H1 (cell line): ENCODE measurements around the gene DCDC2C. TPM values are rescaled to one million over a fixed set of nuclear protein-coding genes. Genes with fewer than 3 reads are reported as not detected.

Experiments
- CTCF ChIA-PET: fragments of 300-600 bp; sonication (Branson Sonifier 250); formaldehyde crosslinking; loops from one replicate; lab custom pipeline; 2021; ENCODE audit not compliant: partially characterized antibody; lab: Charles Lee
- POLR2A ChIA-PET: fragments of 300-600 bp; sonication (Branson Sonifier 250); formaldehyde crosslinking; loops from one replicate; lab custom pipeline; 2021; ENCODE audit warnings: inconsistent platforms; ENCODE audit not compliant: partially characterized antibody; lab: Charles Lee
- DNase-seq, 2 experiments: peaks; one replicate each; pipeline versions ENCODE4 v3.0.0 to v3.0.0-alpha.2; 2010 to 2022; ENCODE audit warnings: low spot score in 2 of 2, low read depth in 1 of 2, mixed read lengths in 1 of 2
- FAIRE-seq: peaks from 2 replicates; lab custom pipeline; 2011; peaks lifted over from hg19 to GRCh38; lab: Jason Lieb, UNC
- H2AFZ ChIP-seq: 2 replicates; pipeline ENCODE4 v1.8.1; 2012; ENCODE audit warnings: low read length, inconsistent platforms
- H2AK5ac ChIP-seq: 2 replicates; pipeline ENCODE4 v1.6.1; 2013; ENCODE audit warnings: low read depth, low read length
- H2BK120ac ChIP-seq: replicated peaks from 2 replicates; pipeline ENCODE3; 2013; ENCODE audit warnings: low read depth, low read length, inconsistent platforms
- H2BK12ac ChIP-seq: 2 replicates; pipeline ENCODE4 v1.6.1; 2013; ENCODE audit warnings: low read depth, low read length
- H2BK15ac ChIP-seq: 2 replicates; pipeline ENCODE4 v1.6.1; 2013; ENCODE audit warnings: low read length
- H2BK20ac ChIP-seq: 2 replicates; pipeline ENCODE4 v1.6.1; 2013; ENCODE audit warnings: low read length
- H2BK5ac ChIP-seq: 2 replicates; pipeline ENCODE4 v1.6.1; 2013; ENCODE audit warnings: low read depth, low read length
- H3K14ac ChIP-seq: 2 replicates; pipeline ENCODE4 v1.6.1; 2013; ENCODE audit warnings: inconsistent platforms; ENCODE audit not compliant: insufficient read length
- H3K18ac ChIP-seq: 2 replicates; pipeline ENCODE4 v1.6.1; 2013; ENCODE audit warnings: low read length; ENCODE audit errors: extremely low read depth
- H3K23ac ChIP-seq: 2 replicates; pipeline ENCODE4 v1.6.1; 2013; ENCODE audit warnings: inconsistent platforms; ENCODE audit not compliant: insufficient read length
- H3K23me2 ChIP-seq: 2 replicates; pipeline ENCODE4 v1.6.1; 2013; ENCODE audit warnings: low read depth, low read length
- H3K27ac ChIP-seq: 2 replicates; pipeline ENCODE4 v1.6.1; 2011; ENCODE audit warnings: low read depth, low read length, inconsistent platforms
- H3K27me3 ChIP-seq, 4 experiments: replicated peaks in 1 of 4; 1 replicate in 1 of 4; 2 replicates in 3 of 4; pipeline versions ENCODE4 v1.6.1 to v1.8.1; 2011 to 2013; ENCODE audit warnings: low read length in 3 of 4, mild to moderate bottlenecking in 3 of 4, inconsistent platforms in 2 of 4, mixed read lengths in 2 of 4, moderate library complexity in 1 of 4; ENCODE audit not compliant: control insufficient read depth in 3 of 4, insufficient read depth in 3 of 4; ENCODE audit errors: extremely low read depth in 1 of 4
- H3K36me3 ChIP-seq, 4 experiments: 2 replicates each; pipeline versions ENCODE4 v1.6.1 to v1.8.1; 2011 to 2013; ENCODE audit warnings: mild to moderate bottlenecking in 4 of 4, low read length in 3 of 4, moderate library complexity in 2 of 4, control low read depth in 1 of 4, inconsistent platforms in 1 of 4; ENCODE audit not compliant: insufficient read depth in 4 of 4, control insufficient read depth in 2 of 4
- H3K4ac ChIP-seq: replicated peaks from 2 replicates; pipeline ENCODE3; 2013; ENCODE audit warnings: low read length, low read depth, mixed read lengths, inconsistent platforms; ENCODE audit not compliant: insufficient read length
- H3K4me1 ChIP-seq, 4 experiments: replicated peaks in 1 of 4; 1 replicate in 1 of 4; 2 replicates in 3 of 4; pipeline versions ENCODE4 v1.6.1 to v1.8.1; 2011 to 2013; ENCODE audit warnings: low read length in 3 of 4, inconsistent platforms in 2 of 4, mixed read lengths in 1 of 4; ENCODE audit not compliant: insufficient read depth in 4 of 4, control insufficient read depth in 3 of 4
- H3K4me2 ChIP-seq, 2 experiments: 2 replicates each; pipeline versions ENCODE4 v1.6.1 to v1.8.1; 2011 to 2013; ENCODE audit warnings: low read depth in 2 of 2, low read length in 2 of 2, control low read depth in 1 of 2, inconsistent platforms in 1 of 2, mild to moderate bottlenecking in 1 of 2; ENCODE audit not compliant: insufficient read depth in 1 of 2
- H3K4me3 ChIP-seq, 4 experiments: fragments of 200-600, 300-600 bp in 1 of 4; sonication (generic), shearing (Covaris generic), sonication (Bioruptor Twin) in 1 of 4; 2 replicates each; pipeline versions ENCODE4 v1.5.1 to v1.8.1; 2011 to 2016; ENCODE audit warnings: low read length in 4 of 4, low read depth in 3 of 4, control low read depth in 2 of 4, inconsistent platforms in 2 of 4, mild to moderate bottlenecking in 2 of 4, mixed read lengths in 1 of 4, moderate library complexity in 1 of 4; ENCODE audit not compliant: insufficient read depth in 2 of 4; ENCODE audit errors: extremely low read depth in 1 of 4
- H3K56ac ChIP-seq: replicated peaks from 2 replicates; pipeline ENCODE3; 2013; ENCODE audit warnings: low read depth, mild to moderate bottlenecking, mixed read lengths, low read length, inconsistent platforms; ENCODE audit not compliant: insufficient read length
- H3K79me1 ChIP-seq: 2 replicates; pipeline ENCODE4 v1.6.1; 2013; ENCODE audit warnings: low read depth, low read length, control low read depth
- H3K79me2 ChIP-seq, 2 experiments: 2 replicates each; pipeline versions ENCODE4 v1.6.1 to v1.8.1; 2012 to 2013; ENCODE audit warnings: low read length in 2 of 2, mild to moderate bottlenecking in 2 of 2, inconsistent platforms in 1 of 2; ENCODE audit not compliant: insufficient read depth in 2 of 2, control insufficient read depth in 1 of 2
- H3K9ac ChIP-seq, 4 experiments: replicated peaks in 1 of 4; 1 replicate in 1 of 4; 2 replicates in 3 of 4; pipeline versions ENCODE4 v1.6.1 to v1.8.1; 2011 to 2013; ENCODE audit warnings: low read depth in 3 of 4, low read length in 3 of 4, control low read depth in 2 of 4, mild to moderate bottlenecking in 2 of 4, moderate library complexity in 2 of 4, inconsistent platforms in 1 of 4; ENCODE audit errors: extremely low read depth in 1 of 4
- H3K9me3 ChIP-seq, 2 experiments: 2 replicates each; pipeline versions ENCODE4 v1.6.1 to v1.8.1; 2012 to 2013; ENCODE audit warnings: mild to moderate bottlenecking in 2 of 2, moderate library complexity in 2 of 2, control low read depth in 1 of 2, inconsistent platforms in 1 of 2, low read depth in 1 of 2, low read length in 1 of 2, mixed read lengths in 1 of 2; ENCODE audit not compliant: insufficient read depth in 2 of 2
- H4K20me1 ChIP-seq, 2 experiments: replicated peaks in 1 of 2; 2 replicates each; pipeline versions ENCODE3 to v1.8.1; 2011 to 2013; ENCODE audit warnings: inconsistent platforms in 2 of 2, low read length in 2 of 2, mild to moderate bottlenecking in 1 of 2; ENCODE audit not compliant: insufficient read depth in 2 of 2, control insufficient read depth in 1 of 2
- H4K5ac ChIP-seq: 2 replicates; pipeline ENCODE4 v1.6.1; 2013; ENCODE audit warnings: low read length, low read depth, mixed read lengths, inconsistent platforms; ENCODE audit not compliant: insufficient read length
- H4K8ac ChIP-seq: 2 replicates; pipeline ENCODE4 v1.8.0; 2013; ENCODE audit warnings: mild to moderate bottlenecking, moderate library complexity, low read length, inconsistent platforms; ENCODE audit not compliant: insufficient read depth; ENCODE audit errors: extremely low read depth
- H4K91ac ChIP-seq: replicated peaks from 2 replicates; pipeline ENCODE3; 2013; ENCODE audit warnings: low read length, mixed read lengths, inconsistent platforms; ENCODE audit not compliant: insufficient read length
- ASH2L ChIP-seq: fragments of 200-600, 300-600 bp; sonication (generic); IDR thresholded peaks from one replicate; pipeline ENCODE4 v1.7.1; 2017; ENCODE audit warnings: low read length
- BCL11A ChIP-seq, 2 experiments: IDR thresholded peaks; one replicate each; pipeline ENCODE4 v1.6.1; 2011; ENCODE audit warnings: low read depth in 2 of 2, low read length in 2 of 2, mild to moderate bottlenecking in 2 of 2
- TEAD4 ChIP-seq: IDR thresholded peaks from 2 replicates; pipeline ENCODE4 v1.6.1; 2012; ENCODE audit warnings: low read depth, low read length, inconsistent platforms, mixed read lengths
- WGBS, 2 experiments: shearing (Covaris generic) in 1 of 2; methylation state at CpG; one replicate each; pipeline versions ENCODE4 v1.1.6 to v1.1.7; 2013 to 2015; ENCODE audit warnings: low lambda C conversion rate in 2 of 2, mixed read lengths in 2 of 2, inconsistent platforms in 1 of 2, low coverage in 1 of 2, missing lambda C conversion rate in 1 of 2; ENCODE audit not compliant: insufficient replicate concordance in 2 of 2, insufficient coverage in 1 of 2, insufficient read length in 1 of 2; ENCODE audit errors: extremely low coverage in 1 of 2, missing lambda C conversion rate in 1 of 2; 5-methylcytosine and 5-hydroxymethylcytosine counted together
- polyA plus RNA-seq, 7 experiments: library from polyadenylated mRNA; depleted of rRNA in 3 of 7; stranded (reverse) in 5 of 7; unstranded in 2 of 7; fragments of >200 nt in 5 of 7; fragments of 200-250 nt in 2 of 7; gene quantifications; 1 replicate in 5 of 7; 2 replicates in 1 of 7; 4 replicates in 1 of 7; pipeline versions ENCODE4 v1.2.1 to v1.2.3, GENCODE V29; 2011 to 2013; ENCODE audit warnings: missing spikeins in 2 of 7, mixed read lengths in 2 of 7
- total RNA-seq: library from RNA; stranded (reverse); fragmentation: NEBNext Ultra II Directional; extraction: Animal tissue kit (Norgen Biotek cat#: 25700); gene quantifications from 2 replicates; pipeline ENCODE4 v1.2.1, GENCODE V29; 2021

Gene DCDC2C
- total and polyA plus RNA-seq, 2 of the 8 experiments (the other 6 are each of a cell fraction or from before 2014, with no cell fraction given): 0.50 TPM; not detected in 1

DNA sequence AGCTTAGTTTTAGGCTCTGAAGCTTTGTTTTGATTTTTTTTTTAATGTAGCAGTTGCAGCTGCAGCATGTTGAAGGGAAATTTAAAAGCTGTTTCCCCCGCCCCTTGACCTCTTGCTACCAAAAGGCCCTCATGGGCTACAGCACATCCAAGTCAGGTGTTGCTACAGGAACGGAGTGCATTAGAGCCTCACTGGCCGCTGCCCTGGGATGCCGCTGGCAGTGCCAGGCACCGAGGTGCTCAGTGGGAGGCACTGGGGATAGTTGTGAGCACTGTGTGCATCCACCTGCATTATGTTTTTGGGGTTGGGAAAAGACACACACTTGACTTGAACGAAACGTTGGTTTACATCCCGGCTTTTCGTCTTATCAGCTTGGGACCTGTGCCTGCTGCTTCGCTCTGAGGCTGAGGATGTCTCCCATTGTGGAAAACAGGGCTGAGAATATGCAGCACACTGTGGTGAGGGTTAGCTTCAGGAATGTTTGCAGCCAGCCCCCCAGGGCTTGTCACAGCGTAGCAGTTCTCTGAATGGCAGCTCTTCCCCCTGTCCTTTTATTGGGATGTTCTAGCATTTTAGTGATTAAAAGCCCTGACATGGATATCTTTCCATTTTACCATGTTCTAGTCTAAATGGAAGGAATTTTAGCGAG, 24.1 kb downstream of the DCDC2C start:
- H3K56ac ChIP-seq: no peak overlapping the region
- peak overlapping the region; percentile 72; the same call in 1 of the 2 replicates for H3K18ac ChIP-seq
- no peak overlapping the region for H4K8ac ChIP-seq
- peaks cover 3 to 8% (median 5%) of the 10 kb centered on the region in 4 experiments; a peak in 6 of 7 replicates for H3K4me1 ChIP-seq
- H2AK5ac ChIP-seq: no peak overlapping the region
- no peak overlapping the region for H2BK20ac ChIP-seq
- H3K4ac ChIP-seq: no peak overlapping the region
- H3K27ac ChIP-seq: no peak overlapping the region
- H3K27me3 ChIP-seq: no peaks in the 10 kb centered on the region; a peak in 1 of 7 replicates
- H2BK12ac ChIP-seq: no peak overlapping the region; the same call in 1 of the 2 replicates
- H3K79me1 ChIP-seq: no peaks in the 10 kb centered on the region
- peak; percentile 10 for TF ChIP-seq ASH2L
- no peak for TF ChIP-seq BCL11A (IDR thresholded peaks at IDR 0.05; ENCODE audit: low read depth in 2 of 2, low read length in 2 of 2)
- peak; percentile 51; the same call in 1 of the 2 replicates for TF ChIP-seq TEAD4
- peak overlapping the region; percentile 25 to 75 for H3K4me2 ChIP-seq
- H3K79me2 ChIP-seq: no peaks in the 10 kb centered on the region
- no peak overlapping the region for H3K23ac ChIP-seq
- ChIA-PET CTCF (interaction anchor here (0.5 to 10.1 kb wide), 48 partner anchors 8 to 1637 kb away, joined by 3 to 79 read pairs (median 5); no protein-coding TSS in a partner anchor), POLR2A (no interaction called here)
- 60% methylated on average over 12 of the region's 12 CpGs; no CpG with 5 or more reads in 1 of the 2 experiments for WGBS, 2 experiments
- no peaks in the 10 kb centered on the region for H4K20me1 ChIP-seq
- no peaks in the 10 kb centered on the region for H3K36me3 ChIP-seq
- H2BK15ac ChIP-seq: no peak overlapping the region
- H3K9ac ChIP-seq: peak overlapping the region in 1 of 4 experiments; percentile 34; a peak in 2 of 7 replicates
- no peak overlapping the region for H3K14ac ChIP-seq
- peak overlapping the region; percentile 32 for H4K91ac ChIP-seq
- peak overlapping the region; percentile 96 for H2AFZ ChIP-seq
- no peak for DNase-seq
- H3K23me2 ChIP-seq: peaks cover 2% of the 10 kb centered on the region; the same call in 1 of the 2 replicates
- peak; percentile 57 for FAIRE-seq
- no peak overlapping the region for H4K5ac ChIP-seq
- H2BK5ac ChIP-seq: no peak overlapping the region
- peak overlapping the region in 3 of 4 experiments; percentile 34 to 49 (median 37); a peak in 6 of 8 replicates for H3K4me3 ChIP-seq
- H3K9me3 ChIP-seq: no peaks in the 10 kb centered on the region
- H2BK120ac ChIP-seq: no peak overlapping the region
